ENCODE results near the gene HECTD1. TPM values are rescaled to one million over a fixed set of nuclear protein-coding genes. Genes with fewer than 3 reads are reported as not detected.

HECTD1 gene
- total RNA-seq, 1 donor from 2014 or later: 291 TPM

DNA sequence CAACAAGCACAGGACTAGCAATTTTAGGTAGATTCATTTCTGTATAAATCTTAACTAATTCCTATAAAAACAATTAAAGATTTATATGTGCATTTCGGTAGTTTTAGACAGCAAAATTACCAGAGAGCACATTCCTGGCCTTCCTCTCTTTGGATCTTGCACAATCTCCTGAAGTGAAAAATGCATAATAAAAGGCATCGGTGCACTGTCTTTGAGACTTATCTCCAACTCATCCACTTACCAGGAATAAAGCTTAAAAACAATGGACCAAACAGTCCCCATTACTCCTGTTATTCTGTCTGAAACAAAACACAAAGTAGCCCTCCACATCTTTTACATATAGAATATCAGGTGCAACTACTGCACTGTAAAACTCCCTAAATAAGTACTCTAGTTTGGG is 69.3 kb downstream of the HECTD1 start:
- DNase-seq (ENCODE audit: low read depth): no peak
- H3K27me3 ChIP-seq (ENCODE audit: control insufficient read depth, insufficient read depth, low read length): no peaks in the 10 kb centered on the region
- TF ChIP-seq CTCF (IDR thresholded peaks at IDR 0.05; ENCODE audit: insufficient read depth, low read length, severe bottlenecking): no peak
- FAIRE-seq: no peak
- H3K36me3 ChIP-seq (ENCODE audit: control insufficient read depth, insufficient read depth, low read length): peaks cover 10% of the 10 kb centered on the region
- no peak overlapping the region for H3K4me3 ChIP-seq (ENCODE audit: low read depth, low read length)

DNA sequence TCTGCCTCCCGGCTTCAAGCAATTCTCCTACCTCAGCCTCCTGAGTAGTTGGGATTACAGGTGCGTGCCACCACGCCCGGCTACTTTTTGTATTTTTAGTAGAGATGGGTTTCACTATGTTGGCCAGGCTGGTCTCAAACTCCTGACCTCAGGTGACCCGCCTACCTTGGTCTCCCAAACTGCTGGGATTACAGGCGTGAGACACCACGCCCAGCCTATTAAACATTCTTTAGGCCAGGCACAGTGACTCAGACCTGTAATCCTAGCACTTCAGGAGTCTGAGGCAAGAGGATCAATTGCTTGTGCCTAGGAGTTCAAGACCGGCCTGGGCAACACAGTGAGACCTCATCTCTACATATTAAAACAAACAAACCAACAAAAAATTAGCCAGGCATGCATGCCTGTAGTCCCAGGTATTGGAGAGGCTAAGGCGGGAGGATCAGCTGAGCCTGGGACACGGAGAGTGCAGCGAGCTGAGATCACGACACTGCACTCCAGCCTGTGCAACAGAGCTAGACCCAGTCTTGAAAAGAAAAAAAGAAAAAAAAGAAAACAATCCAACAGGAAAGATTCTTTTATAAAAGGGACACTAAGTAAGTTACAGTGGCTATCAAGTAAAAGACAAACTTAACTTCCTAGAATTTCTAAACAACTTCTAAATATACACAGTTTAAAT is 70.2 kb downstream of the HECTD1 start:
- Histone ChIP-seq H3K36me3 (ENCODE audit: control insufficient read depth, insufficient read depth, low read length) (peaks cover 11% of the 10 kb centered on the region), H3K4me3 (ENCODE audit: low read depth, low read length) (no peak overlapping the region), H3K27me3 (ENCODE audit: control insufficient read depth, insufficient read depth, low read length) (no peaks in the 10 kb centered on the region)
- TF ChIP-seq CTCF (IDR thresholded peaks at IDR 0.05; ENCODE audit: insufficient read depth, low read length, severe bottlenecking): no peak
- DNase-seq (ENCODE audit: low read depth) (peak; percentile 29), FAIRE-seq (no peak)

DNA sequence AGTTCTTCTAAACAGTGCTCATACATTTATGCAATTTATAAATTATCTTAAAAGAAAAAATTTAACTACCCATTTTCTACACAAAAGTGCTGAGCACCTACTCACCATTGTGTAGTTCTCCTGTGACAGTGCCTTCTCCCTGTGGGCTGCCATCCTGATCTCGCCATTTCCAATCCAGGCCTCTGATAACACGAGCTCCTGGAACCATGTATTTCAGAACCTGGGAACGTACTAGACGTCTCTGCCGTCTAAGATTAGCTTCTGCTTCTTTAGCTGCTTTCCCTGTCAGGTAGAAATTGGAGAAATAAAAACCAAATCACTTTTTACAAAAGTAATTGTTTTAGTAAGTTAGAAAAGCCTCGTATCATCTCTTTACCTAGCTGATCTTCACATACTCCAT is 74.5 kb downstream of the HECTD1 start:
- Histone ChIP-seq H3K27me3 (ENCODE audit: control insufficient read depth, insufficient read depth, low read length) (no peaks in the 10 kb centered on the region), H3K4me3 (ENCODE audit: low read depth, low read length) (no peak overlapping the region), H3K36me3 (ENCODE audit: control insufficient read depth, insufficient read depth, low read length) (peaks cover 10% of the 10 kb centered on the region)
- FAIRE-seq (no peak), DNase-seq (ENCODE audit: low read depth) (no peak)
- no peak for TF ChIP-seq CTCF (IDR thresholded peaks at IDR 0.05; ENCODE audit: insufficient read depth, low read length, severe bottlenecking)

DNA sequence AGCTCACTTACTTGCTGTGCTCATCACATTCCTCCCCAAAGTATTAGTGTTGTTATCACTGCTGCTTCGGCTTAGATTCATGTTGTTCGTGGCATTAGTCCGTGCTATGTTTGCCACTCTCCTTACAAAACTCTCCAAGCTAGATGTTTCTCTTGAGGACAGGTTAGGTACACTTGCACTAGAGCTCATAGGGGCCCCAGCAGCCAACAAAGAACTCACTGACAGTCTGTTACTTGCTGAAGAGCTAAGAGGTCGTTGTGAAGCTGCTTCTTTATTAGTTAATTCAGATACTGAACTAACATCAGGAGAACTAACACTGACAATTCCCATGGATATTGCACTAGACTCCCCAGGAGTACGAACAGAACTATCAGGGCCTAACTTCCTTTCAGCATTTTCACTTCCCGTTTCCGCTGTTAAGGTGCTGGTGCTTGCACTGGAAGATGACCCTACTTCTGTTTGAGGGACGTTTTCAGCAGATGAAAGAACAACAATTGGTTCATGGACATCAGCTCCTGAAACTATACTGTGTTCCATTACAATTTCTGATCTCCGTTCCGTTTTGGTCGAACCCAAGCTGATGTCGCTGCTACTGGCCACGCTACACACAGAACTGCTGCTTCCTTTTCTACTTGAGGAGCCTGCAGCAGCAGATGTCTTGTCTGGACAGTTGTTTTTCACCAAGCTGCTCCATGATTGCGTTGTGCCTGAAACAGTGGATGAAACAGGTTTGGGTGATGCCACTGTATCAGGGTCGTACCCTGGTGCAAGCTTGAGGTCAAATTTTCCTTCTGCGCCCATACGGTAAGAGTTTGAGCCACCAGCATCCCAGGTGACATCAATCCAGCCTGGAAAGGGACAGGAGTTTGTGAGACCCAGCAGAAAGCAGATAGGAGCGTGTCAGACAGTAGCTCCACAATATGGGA is 78.7 kb downstream of the HECTD1 start:
- Histone ChIP-seq H3K27me3 (ENCODE audit: control insufficient read depth, insufficient read depth, low read length) (no peaks in the 10 kb centered on the region), H3K36me3 (ENCODE audit: control insufficient read depth, insufficient read depth, low read length) (peaks cover 10% of the 10 kb centered on the region), H3K4me3 (ENCODE audit: low read depth, low read length) (no peak overlapping the region)
- FAIRE-seq: no peak
- no peak for TF ChIP-seq CTCF (IDR thresholded peaks at IDR 0.05; ENCODE audit: insufficient read depth, low read length, severe bottlenecking)
- DNase-seq (ENCODE audit: low read depth): no peak

GRCh38 chr14:31127690-31128089 is 79.9 kb downstream of the HECTD1 start:
- FAIRE-seq (no peak), DNase-seq (ENCODE audit: low read depth) (no peak)
- TF ChIP-seq CTCF (IDR thresholded peaks at IDR 0.05; ENCODE audit: insufficient read depth, low read length, severe bottlenecking): no peak
- Histone ChIP-seq H3K27me3 (ENCODE audit: control insufficient read depth, insufficient read depth, low read length) (no peaks in the 10 kb centered on the region), H3K4me3 (ENCODE audit: low read depth, low read length) (no peak overlapping the region), H3K36me3 (ENCODE audit: control insufficient read depth, insufficient read depth, low read length) (peaks cover 10% of the 10 kb centered on the region)
